ENCODE results near the gene PCDH15.

The PCDH15 gene

GRCh38 chr10:54710918-54711317, 90.1 kb downstream of the PCDH15 start:
- no peak for TF ChIP-seq CTCF (conservative IDR thresholded peaks at IDR 0.05; ENCODE audit: low read length)

GRCh38 chr10:54708591-54708990, 92.4 kb downstream of the PCDH15 start:
- no peak overlapping the region for H3K4me3 ChIP-seq (ENCODE audit: low read length)
- no peak for DNase-seq (ENCODE audit: low read depth)
- TF ChIP-seq CTCF (conservative IDR thresholded peaks at IDR 0.05; ENCODE audit: low read length): no peak

More at GRCh38 chr10:54710918-54711317, 90.1 kb downstream of the PCDH15 start:
- no peak for DNase-seq (ENCODE audit: low read depth)
- no peak overlapping the region for H3K4me3 ChIP-seq (ENCODE audit: low read length)

GRCh38 chr10:54708021-54708420, 93.0 kb downstream of the PCDH15 start:
- H3K4me3 ChIP-seq (ENCODE audit: low read length): no peak overlapping the region
- TF ChIP-seq CTCF (conservative IDR thresholded peaks at IDR 0.05; ENCODE audit: low read length): no peak
- no peak for DNase-seq (ENCODE audit: low read depth)

GRCh38 chr10:54702583-54703485, 98.2 kb downstream of the PCDH15 start:
- H3K4me3 ChIP-seq (ENCODE audit: low read length): no peak overlapping the region
- TF ChIP-seq CTCF (conservative IDR thresholded peaks at IDR 0.05; ENCODE audit: low read length): no peak
- no peak for DNase-seq (ENCODE audit: low read depth)

- H3K4me3 ChIP-seq (ENCODE audit: low read length): no peak overlapping the region
- TF ChIP-seq CTCF (conservative IDR thresholded peaks at IDR 0.05; ENCODE audit: low read length): no peak
- DNase-seq (ENCODE audit: low read depth): no peak
Observed at GRCh38 chr10:54691331-54691730, 109.7 kb downstream of the PCDH15 start.

- H3K4me3 ChIP-seq (ENCODE audit: low read length): no peak overlapping the region
- DNase-seq (ENCODE audit: low read depth): no peak
- TF ChIP-seq CTCF (conservative IDR thresholded peaks at IDR 0.05; ENCODE audit: low read length): no peak
Observed at GRCh38 chr10:54682554-54682953, 118.5 kb downstream of the PCDH15 start.

- no peak overlapping the region for H3K4me3 ChIP-seq (ENCODE audit: low read length)
- no peak for DNase-seq (ENCODE audit: low read depth)
- TF ChIP-seq CTCF (conservative IDR thresholded peaks at IDR 0.05; ENCODE audit: low read length): no peak
Observed at GRCh38 chr10:54681136-54681535, 119.9 kb downstream of the PCDH15 start.

Measured in AG10803 (cell line).